Measurements from ENCODE around the gene MSGN1. TPM values are rescaled to one million over a fixed set of nuclear protein-coding genes. Genes with fewer than 3 reads are reported as not detected.

MSGN1 gene
- total RNA-seq, 1 experiment from 2014 or later: 0.46 TPM

- DNase-seq (ENCODE audit: low read depth): no peak
Measured at GRCh38 chr2:17847236-17847635, 31.0 kb downstream of the MSGN1 start.

GRCh38 chr2:17849275-17849674 is 33.0 kb downstream of the MSGN1 start:
- DNase-seq (ENCODE audit: low read depth): no peak

GRCh38 chr2:17850151-17850550 is 33.9 kb downstream of the MSGN1 start:
- no peak for DNase-seq (ENCODE audit: low read depth)

- DNase-seq (ENCODE audit: low read depth): peak; percentile 70
Measured at GRCh38 chr2:17851731-17852585, 35.7 kb downstream of the MSGN1 start.

GRCh38 chr2:17853799-17854198 is 37.5 kb downstream of the MSGN1 start:
- no peak for DNase-seq (ENCODE audit: low read depth)

GRCh38 chr2:17857021-17857420 is 40.8 kb downstream of the MSGN1 start:
- DNase-seq (ENCODE audit: low read depth): peak; percentile 27

- DNase-seq (ENCODE audit: low read depth): no peak
Measured at GRCh38 chr2:17858064-17858463, 41.8 kb downstream of the MSGN1 start.

- no peak for DNase-seq (ENCODE audit: low read depth)
Measured at GRCh38 chr2:17863539-17863938, 47.3 kb downstream of the MSGN1 start.

GRCh38 chr2:17864676-17865075 is 48.4 kb downstream of the MSGN1 start:
- DNase-seq (ENCODE audit: low read depth): no peak

GRCh38 chr2:17867133-17867532 is 50.9 kb downstream of the MSGN1 start:
- DNase-seq (ENCODE audit: low read depth): no peak

Other genes with a start within 250 kb of the MSGN1 start
- 25.8 and 30.4 TPM in 2 replicates for gene SMC6, start 62.6 kb upstream of the MSGN1 start, total RNA-seq (2014; rRNA removed)
- 25.4 and 30.8 TPM in 2 replicates for gene GEN1, start 62.3 kb upstream of the MSGN1 start, total RNA-seq (2014; rRNA removed)
- 1.1 and 3.4 TPM in 2 replicates for gene KCNS3, start 62.2 kb downstream of the MSGN1 start, total RNA-seq (2014; rRNA removed)

All from LHCN-M2 (cell line).